Activated CD8-positive, alpha-beta T cell treated with anti-CD3 and anti-CD28 coated beads for 36 hours (primary cell): ENCODE data around the gene SGMS1. TPM values are rescaled to one million over a fixed set of nuclear protein-coding genes. Genes with fewer than 3 reads are reported as not detected.

ENCODE experiments used
- ATAC-seq: fragments of 200-7000 bp; cut with Tn5 transposase; one replicate; pipeline ENCODE4 v1.10.0; 2021; ENCODE audit warnings: mild to moderate bottlenecking, moderate library complexity
- CTCF ChIA-PET: fragments of 350-600 bp; sonication (Branson Sonifier 250); formaldehyde crosslinking; loops from one replicate; lab custom pipeline; 2021; ENCODE audit warnings: antibody characterized with exemption; lab: Charles Lee
- POLR2A ChIA-PET: fragments of 350-600 bp; sonication (Branson Sonifier 250); formaldehyde crosslinking; loops from one replicate; lab custom pipeline; 2021; ENCODE audit warnings: antibody characterized with exemption; lab: Charles Lee
- DNase-seq: peaks from one replicate; pipeline ENCODE4 v3.0.0-alpha.2; 2020
- H3K27ac Mint-ChIP-seq: one replicate; pipeline ENCODE4 v1.8.0; 2021; ENCODE audit warnings: mild to moderate bottlenecking, mixed read lengths
- H3K27me3 Mint-ChIP-seq: one replicate; pipeline ENCODE4 v1.8.0; 2021; ENCODE audit warnings: mixed read lengths
- H3K36me3 Mint-ChIP-seq: one replicate; pipeline ENCODE4 v1.8.0; 2021; ENCODE audit warnings: low read depth, mixed read lengths
- H3K4me1 Mint-ChIP-seq: one replicate; pipeline ENCODE4 v1.8.0; 2021; ENCODE audit warnings: low read depth, mixed read lengths
- H3K4me3 Mint-ChIP-seq: one replicate; pipeline ENCODE4 v1.8.0; 2021; ENCODE audit warnings: mild to moderate bottlenecking, moderate library complexity, mixed read lengths
- H3K9me3 Mint-ChIP-seq: one replicate; pipeline ENCODE4 v1.8.0; 2021; ENCODE audit warnings: mixed read lengths
- intact Hi-C: fragments of 100-400 bp; cut with micrococcal nuclease; formaldehyde crosslinking; loops from one replicate; pipeline ENCODE4 v1.10.0; 2022
- total RNA-seq, 2 experiments: library from RNA; stranded (reverse); gene quantifications; one replicate each; pipeline ENCODE4 v1.2.3, GENCODE V29; 2021
- TF ChIP-seq, protein P1 (sequence below): fragments of 200-600 bp; IDR thresholded peaks from one replicate; pipeline ENCODE4 v1.8.0; 2022; ENCODE audit warnings: antibody characterized with exemption, mild to moderate bottlenecking

The SGMS1 gene
- total RNA-seq, 2 experiments from 2014 or later, result 9.0 to 10.6 TPM

DNA sequence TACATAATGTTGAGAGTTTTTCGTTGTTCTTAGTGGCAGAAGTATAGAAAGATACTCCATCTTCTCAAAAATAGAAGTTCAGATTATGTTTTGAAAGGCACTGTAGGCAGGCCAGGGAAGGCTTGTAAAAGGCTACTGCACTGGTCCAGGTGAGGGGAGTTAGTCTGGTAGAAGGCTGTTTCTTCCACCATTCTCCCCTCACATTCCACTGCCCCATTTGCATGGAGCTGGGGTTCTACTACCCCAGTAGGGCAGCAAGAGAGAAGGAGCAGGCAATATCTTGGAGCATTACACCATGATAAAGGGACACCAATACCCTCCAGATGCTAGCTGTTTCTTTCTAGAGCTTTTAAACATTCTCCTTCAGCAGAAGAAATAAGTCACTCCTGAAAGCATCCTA is 16.5 kb upstream of the SGMS1 start:
- no peak overlapping the region for H3K27ac Mint-ChIP-seq
- DNase-seq (no peak), ATAC-seq (no peak)
- CTCF ChIA-PET, result interaction anchor here (1.4 kb wide), 1 partner anchor 13 kb away, joined by 5 read pairs; no protein-coding TSS in a partner anchor
- H3K27me3 Mint-ChIP-seq, result peaks cover 3% of the 10 kb centered on the region
- no peaks in the 10 kb centered on the region for H3K9me3 Mint-ChIP-seq
- POLR2A ChIA-PET, result no interaction called here
- TF ChIP-seq, protein P1, sequence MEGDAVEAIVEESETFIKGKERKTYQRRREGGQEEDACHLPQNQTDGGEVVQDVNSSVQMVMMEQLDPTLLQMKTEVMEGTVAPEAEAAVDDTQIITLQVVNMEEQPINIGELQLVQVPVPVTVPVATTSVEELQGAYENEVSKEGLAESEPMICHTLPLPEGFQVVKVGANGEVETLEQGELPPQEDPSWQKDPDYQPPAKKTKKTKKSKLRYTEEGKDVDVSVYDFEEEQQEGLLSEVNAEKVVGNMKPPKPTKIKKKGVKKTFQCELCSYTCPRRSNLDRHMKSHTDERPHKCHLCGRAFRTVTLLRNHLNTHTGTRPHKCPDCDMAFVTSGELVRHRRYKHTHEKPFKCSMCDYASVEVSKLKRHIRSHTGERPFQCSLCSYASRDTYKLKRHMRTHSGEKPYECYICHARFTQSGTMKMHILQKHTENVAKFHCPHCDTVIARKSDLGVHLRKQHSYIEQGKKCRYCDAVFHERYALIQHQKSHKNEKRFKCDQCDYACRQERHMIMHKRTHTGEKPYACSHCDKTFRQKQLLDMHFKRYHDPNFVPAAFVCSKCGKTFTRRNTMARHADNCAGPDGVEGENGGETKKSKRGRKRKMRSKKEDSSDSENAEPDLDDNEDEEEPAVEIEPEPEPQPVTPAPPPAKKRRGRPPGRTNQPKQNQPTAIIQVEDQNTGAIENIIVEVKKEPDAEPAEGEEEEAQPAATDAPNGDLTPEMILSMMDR, result no peak
- H3K4me1 Mint-ChIP-seq, result peaks cover 26% of the 10 kb centered on the region
- H3K36me3 Mint-ChIP-seq, result no peaks in the 10 kb centered on the region
- intact Hi-C loops, result no loop called here
- H3K4me3 Mint-ChIP-seq, result no peak overlapping the region

DNA sequence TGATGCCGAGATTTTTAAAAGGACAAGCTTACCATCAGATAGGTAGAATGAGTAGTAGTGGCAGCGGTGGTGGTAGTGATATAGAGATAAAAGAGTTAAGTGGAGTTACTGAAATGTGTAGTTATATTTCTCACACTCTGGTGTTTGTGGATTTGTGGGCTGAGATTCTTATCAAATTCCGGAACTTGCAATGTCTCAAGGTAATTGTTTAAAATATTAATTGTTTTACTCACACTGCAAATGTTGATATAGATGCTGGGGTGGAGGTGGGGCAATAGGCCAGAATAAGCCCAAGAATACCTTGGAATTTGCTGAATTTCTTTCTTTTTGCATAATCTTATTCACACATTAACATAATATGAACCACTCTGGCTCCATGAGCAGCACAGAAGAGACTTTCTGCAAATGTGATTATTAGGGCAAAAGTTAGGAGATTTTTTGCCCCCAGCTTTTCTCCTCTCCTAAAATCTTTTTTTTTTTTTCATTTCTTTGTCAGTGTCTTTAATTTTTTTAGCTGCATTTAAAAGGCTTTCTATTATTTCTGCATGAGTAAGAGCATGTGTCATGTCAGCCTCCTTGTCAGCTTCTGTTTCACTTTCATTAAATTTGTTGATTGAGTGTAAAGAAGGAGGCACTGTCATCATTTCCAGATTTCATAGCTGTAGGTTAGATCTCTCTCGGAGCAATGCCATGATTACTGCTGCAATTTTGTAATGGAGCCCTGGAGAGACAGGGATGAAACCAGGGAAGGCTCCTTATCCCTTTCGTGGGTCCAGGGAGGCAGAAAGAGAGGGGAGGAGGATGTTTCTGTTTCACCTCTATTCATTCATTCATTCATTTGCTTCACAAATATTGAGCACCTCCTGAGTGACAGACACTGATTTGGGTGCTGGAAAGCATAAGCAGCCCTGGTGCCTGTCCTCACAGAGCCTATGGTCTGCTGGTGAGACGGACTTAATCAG is 13.1 kb upstream of the SGMS1 start:
- ATAC-seq, result peak; percentile 94
- intact Hi-C loops, result no loop called here
- H3K9me3 Mint-ChIP-seq, result no peaks in the 10 kb centered on the region
- ChIA-PET POLR2A (interaction anchor here (0.5 to 2.5 kb wide), 7 partner anchors 9 to 124 kb away, joined by 3 to 20 read pairs (median 3); partner anchors contain the start of gene SGMS1), CTCF (interaction anchor here (0.6 to 1.5 kb wide), 6 partner anchors 10 to 187 kb away, joined by 3 to 6 read pairs (median 3); no protein-coding TSS in a partner anchor)
- DNase-seq, result peak; percentile 65
- peaks cover 7% of the 10 kb centered on the region for H3K27me3 Mint-ChIP-seq
- TF ChIP-seq, protein P1, result no peak
- peak overlapping the region; percentile 39 for H3K4me3 Mint-ChIP-seq
- H3K4me1 Mint-ChIP-seq, result peaks cover 28% of the 10 kb centered on the region
- H3K27ac Mint-ChIP-seq, result peak overlapping the region; percentile 40
- no peaks in the 10 kb centered on the region for H3K36me3 Mint-ChIP-seq

DNA sequence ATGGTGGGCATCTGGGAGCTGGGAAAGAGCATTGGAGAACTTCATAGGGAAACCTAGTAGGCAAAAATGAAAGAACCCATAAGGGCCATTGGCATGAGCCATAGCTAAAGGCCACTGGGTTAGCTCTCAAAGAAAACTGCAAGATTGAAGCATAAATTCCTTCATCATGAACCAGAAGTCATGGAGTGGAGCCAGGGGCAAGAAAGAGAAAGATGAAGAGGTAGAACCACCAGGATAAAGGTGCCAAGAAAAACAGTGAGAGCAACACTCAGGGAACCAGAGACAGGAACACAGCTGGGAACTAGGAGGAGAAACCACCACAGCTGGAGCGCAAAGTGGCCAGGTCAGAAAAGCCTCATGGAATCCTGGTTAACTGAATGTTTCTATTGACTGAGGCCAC is 11.5 kb upstream of the SGMS1 start:
- DNase-seq (no peak), ATAC-seq (no peak)
- Mint-ChIP-seq H3K36me3 (no peaks in the 10 kb centered on the region), H3K4me1 (peaks cover 28% of the 10 kb centered on the region), H3K9me3 (no peaks in the 10 kb centered on the region), H3K27ac (no peak overlapping the region), H3K4me3 (no peak overlapping the region), H3K27me3 (peaks cover 7% of the 10 kb centered on the region)
- TF ChIP-seq, protein P1, result no peak
- POLR2A ChIA-PET, result interaction anchor here (1.1 to 1.2 kb wide), 2 partner anchors 10 to 82 kb away, joined by 3 to 5 read pairs; no protein-coding TSS in a partner anchor
- intact Hi-C loops, result no loop called here
- CTCF ChIA-PET, result interaction anchor here (1.5 kb wide), 1 partner anchor 18 kb away, joined by 3 read pairs; no protein-coding TSS in a partner anchor

DNA sequence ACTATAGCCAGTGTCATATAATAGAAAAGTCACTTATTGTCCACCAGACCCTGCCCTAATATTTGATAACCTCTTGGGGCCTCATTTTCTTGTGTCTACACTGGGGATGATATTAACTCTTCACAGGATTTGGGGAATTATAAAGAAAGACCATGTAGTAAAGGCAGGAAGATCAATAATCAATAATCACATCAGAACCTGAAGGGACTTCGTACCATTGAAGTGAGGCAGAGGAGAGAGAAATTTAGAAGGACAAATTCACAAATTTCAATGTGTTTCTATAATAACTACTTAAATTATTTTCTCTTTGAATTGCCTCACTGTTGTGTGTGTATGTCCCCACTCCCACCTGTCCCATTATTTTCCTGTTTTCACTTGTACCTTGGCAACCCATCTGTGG is 10.7 kb upstream of the SGMS1 start:
- DNase-seq (no peak), ATAC-seq (no peak)
- TF ChIP-seq, protein P1, result no peak
- POLR2A ChIA-PET, result interaction anchor here (1.2 kb wide), 1 partner anchor 9 kb away, joined by 5 read pairs; no protein-coding TSS in a partner anchor
- Mint-ChIP-seq H3K27ac (no peak overlapping the region), H3K4me3 (no peak overlapping the region), H3K36me3 (no peaks in the 10 kb centered on the region), H3K27me3 (peaks cover 7% of the 10 kb centered on the region), H3K9me3 (no peaks in the 10 kb centered on the region), H3K4me1 (peaks cover 34% of the 10 kb centered on the region)
- intact Hi-C loops, result no loop called here
- CTCF ChIA-PET, result no interaction called here

DNA sequence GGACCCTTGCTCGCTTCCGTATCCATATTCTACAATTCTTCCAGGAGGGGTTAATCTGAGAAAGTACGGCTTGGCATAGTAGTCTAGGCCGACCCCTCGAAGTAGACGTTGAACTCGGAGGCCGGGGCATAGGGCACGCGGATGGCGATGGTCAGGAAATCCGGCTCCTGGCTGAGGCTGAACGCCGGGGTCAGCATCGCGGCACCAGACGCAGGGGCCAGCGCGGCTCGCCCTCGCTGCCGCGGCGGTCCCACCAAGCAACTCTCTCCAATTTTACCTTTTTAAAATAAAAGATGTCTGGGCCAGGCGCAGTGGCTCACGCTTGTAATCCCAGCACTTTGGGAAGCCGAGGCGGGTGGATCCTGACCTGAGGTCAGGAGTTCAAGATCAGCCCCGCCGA is 7.3 kb upstream of the SGMS1 start:
- Mint-ChIP-seq H3K4me1 (peaks cover 25% of the 10 kb centered on the region), H3K36me3 (peaks cover 7% of the 10 kb centered on the region), H3K27me3 (peaks cover 7% of the 10 kb centered on the region), H3K4me3 (no peak overlapping the region), H3K9me3 (no peaks in the 10 kb centered on the region), H3K27ac (no peak overlapping the region)
- ATAC-seq, result no peak
- TF ChIP-seq, protein P1, result no peak
- POLR2A ChIA-PET, result no interaction called here
- no peak for DNase-seq
- intact Hi-C loops, result no loop called here
- CTCF ChIA-PET, result no interaction called here
